A549 (cell line): ENCODE data around the gene MAPRE2. TPM values are rescaled to one million over a fixed set of nuclear protein-coding genes. Genes with fewer than 3 reads are reported as not detected.

ENCODE experiments used
- ATAC-seq, 2 experiments: fragments of 200-7000 bp in 1 of 2; fragments of >200 bp in 1 of 2; cut with Nextera tagmentation in 1 of 2; cut with Tn5 transposase in 1 of 2; 3 replicates each; pipeline versions ENCODE4 v1.8.0 to v1.9.1; 2018 to 2020; ENCODE audit warnings: mild to moderate bottlenecking in 1 of 2, moderate library complexity in 1 of 2
- CTCF ChIA-PET: fragments of 300-600 bp; sonication (Branson Sonifier 250); formaldehyde crosslinking; extraction: SDS; loops from one replicate; lab custom pipeline; 2021; ENCODE audit warnings: antibody characterized with exemption, inconsistent platforms; lab: Yijun Ruan, JAX
- POLR2A ChIA-PET: fragments of 350-600 bp; formaldehyde crosslinking; extraction: SDS; loops from one replicate; lab custom pipeline; 2021; ENCODE audit warnings: antibody characterized with exemption, inconsistent platforms; lab: Yijun Ruan, JAX
- DNase-seq, 2 experiments: peaks; one replicate each; pipeline versions ENCODE4 v3.0.0 to v3.0.0-alpha.2; 2011 to 2016; ENCODE audit warnings: low read depth in 1 of 2, low spot score in 1 of 2
- FAIRE-seq: peaks from 2 replicates; lab custom pipeline; 2011; peaks lifted over from hg19 to GRCh38; lab: Jason Lieb, UNC
- H3K27ac ChIP-seq, 2 experiments: fragments of >200 bp; sonication (Bioruptor Twin); formaldehyde crosslinking; 3 replicates each; pipeline ENCODE4 v1.5.1; 2016 to 2017
- H3K4me1 ChIP-seq: fragments of >200 bp; sonication (Bioruptor Twin); formaldehyde crosslinking; 3 replicates; pipeline ENCODE4 v1.6.1; 2016
- H3K4me2 ChIP-seq: fragments of >200 bp; sonication (Bioruptor Twin); formaldehyde crosslinking; 3 replicates; pipeline ENCODE4 v1.6.1; 2016
- H3K4me3 ChIP-seq: fragments of >200 bp; sonication (Bioruptor Twin); formaldehyde crosslinking; 3 replicates; pipeline ENCODE4 v1.5.1; 2016
- H3K9me3 ChIP-seq: fragments of >200 bp; sonication (Bioruptor Twin); formaldehyde crosslinking; 3 replicates; pipeline ENCODE4 v1.6.1; 2016
- CBX8 ChIP-seq: fragments of 200-600 bp; sonication (generic); IDR thresholded peaks from 2 replicates; pipeline ENCODE4 v1.6.1; 2016
- CEBPB ChIP-seq, 2 experiments: fragments of >200 bp in 1 of 2; sonication (Bioruptor Twin) in 1 of 2; formaldehyde crosslinking in 1 of 2; IDR thresholded peaks; 2 replicates each; pipeline ENCODE4 v1.6.1; 2012 to 2016
- CHD2 ChIP-seq: fragments of 150-350 bp; IDR thresholded peaks from 2 replicates; pipeline ENCODE4 v1.6.1; 2014; ENCODE audit warnings: low read length; ENCODE audit not compliant: partially characterized antibody
- CHD4 ChIP-seq: fragments of 200-600 bp; sonication (generic); IDR thresholded peaks from 2 replicates; pipeline ENCODE4 v1.6.1; 2016; ENCODE audit warnings: antibody characterized with exemption, mild to moderate bottlenecking, borderline replicate concordance
- EHF ChIP-seq: fragments of 250-450 bp; sonication (Bioruptor Pico); IDR thresholded peaks from 2 replicates; pipeline ENCODE4 v1.5.0; 2020; ENCODE audit warnings: mild to moderate bottlenecking
- ESRRA ChIP-seq: fragments of 150-350 bp; IDR thresholded peaks from 2 replicates; pipeline ENCODE4 v1.6.1; 2014; ENCODE audit warnings: mild to moderate bottlenecking, low read length, borderline replicate concordance
- FOSL2 ChIP-seq, 2 experiments: fragments of 450-650 bp in 1 of 2; fragments of >200 bp in 1 of 2; sonication (Bioruptor Twin) in 1 of 2; formaldehyde crosslinking; IDR thresholded peaks; 2 replicates each; pipeline versions ENCODE4 v1.5.0 to v1.6.1; 2016 to 2020; ENCODE audit warnings: mild to moderate bottlenecking in 1 of 2, moderate library complexity in 1 of 2
- GATA3 ChIP-seq: IDR thresholded peaks from 2 replicates; pipeline ENCODE4 v1.6.1; 2012; ENCODE audit warnings: borderline replicate concordance
- HDAC2 ChIP-seq: fragments of 200-600 bp; sonication (generic); IDR thresholded peaks from 2 replicates; pipeline ENCODE4 v1.6.1; 2016
- HEYL ChIP-seq: fragments of 250-450 bp; sonication (Bioruptor Pico); IDR thresholded peaks from 2 replicates; pipeline ENCODE4 v1.8.0; 2021; ENCODE audit warnings: mild to moderate bottlenecking, moderate library complexity
- HOXB13 ChIP-seq: fragments of 250-450 bp; sonication (Bioruptor Pico); IDR thresholded peaks from 2 replicates; pipeline ENCODE4 v1.5.0; 2020; ENCODE audit warnings: low read depth, mild to moderate bottlenecking, moderate library complexity
- HOXB5 ChIP-seq: fragments of 250-450 bp; sonication (Bioruptor Pico); IDR thresholded peaks from 2 replicates; pipeline ENCODE4 v1.5.0; 2020; ENCODE audit warnings: mild to moderate bottlenecking, moderate library complexity
- JUNB ChIP-seq: fragments of >200 bp; sonication (Bioruptor Twin); formaldehyde crosslinking; IDR thresholded peaks from 2 replicates; pipeline ENCODE4 v1.6.1; 2016
- NR3C1 ChIP-seq: fragments of >200 bp; sonication (Bioruptor Twin); formaldehyde crosslinking; IDR thresholded peaks from 3 replicates; pipeline ENCODE4 v1.6.1; 2017
- PHF8 ChIP-seq: fragments of 200-600 bp; sonication (generic); IDR thresholded peaks from 2 replicates; pipeline ENCODE4 v1.6.1; 2016; ENCODE audit warnings: low read depth, mild to moderate bottlenecking, antibody characterized with exemption, moderate library complexity, borderline replicate concordance
- POLR2A ChIP-seq: IDR thresholded peaks from 2 replicates; pipeline ENCODE4 v1.6.1; 2012; ENCODE audit warnings: mild to moderate bottlenecking, low read length
- RCOR1 ChIP-seq: fragments of 150-350 bp; IDR thresholded peaks from 2 replicates; pipeline ENCODE4 v1.6.1; 2014; ENCODE audit warnings: antibody characterized with exemption, low read length, low read depth
- SMC3 ChIP-seq: fragments of >200 bp; sonication (Bioruptor Twin); formaldehyde crosslinking; IDR thresholded peaks from 3 replicates; pipeline ENCODE4 v1.6.1; 2018; ENCODE audit warnings: inconsistent platforms
- ZC3H11A ChIP-seq: fragments of 450-650 bp; IDR thresholded peaks from 2 replicates; pipeline ENCODE4 v1.6.1; 2014; ENCODE audit warnings: antibody characterized with exemption, mild to moderate bottlenecking
- ZFP36 ChIP-seq: fragments of 450-650 bp; IDR thresholded peaks from 2 replicates; pipeline ENCODE4 v1.6.1; 2014; ENCODE audit warnings: borderline replicate concordance; ENCODE audit not compliant: partially characterized antibody
- ZNF302 ChIP-seq: fragments of 250-450 bp; sonication (Bioruptor Pico); IDR thresholded peaks from 2 replicates; pipeline ENCODE4 v1.9.0; 2021; ENCODE audit warnings: inconsistent platforms, mild to moderate bottlenecking, moderate library complexity
- WGBS: methylation state at CpG from one replicate; pipeline ENCODE4 v1.1.6; 2017; ENCODE audit errors: missing lambda C conversion rate; 5-methylcytosine and 5-hydroxymethylcytosine counted together
- polyA plus RNA-seq, 4 experiments: library from polyadenylated mRNA; depleted of rRNA in 3 of 4; stranded (reverse); fragments of >200 nt; fragmentation: RNase III in 1 of 4; extraction: RNeasy Plus Mini Kit Qiagen cat#74134 plus additional on column Dnase treatment in 1 of 4; gene quantifications; 2 replicates in 3 of 4; 3 replicates in 1 of 4; pipeline ENCODE4 v1.2.3, GENCODE V29; 2011 to 2017
- TF ChIP-seq, protein P1 (sequence below): fragments of 200-600 bp; sonication (generic); IDR thresholded peaks from 2 replicates; pipeline ENCODE4 v1.6.1; 2016; ENCODE audit warnings: antibody characterized with exemption, mild to moderate bottlenecking, moderate library complexity
- TF ChIP-seq, protein P2 (sequence below): fragments of 150-350 bp; IDR thresholded peaks from 2 replicates; pipeline ENCODE4 v1.6.1; 2014; ENCODE audit warnings: low read depth, mild to moderate bottlenecking, low read length
- TF ChIP-seq, protein P3 (sequence below): fragments of 250-450 bp; sonication (Bioruptor Pico); IDR thresholded peaks from 2 replicates; pipeline ENCODE4 v1.5.0; 2021; ENCODE audit warnings: mild to moderate bottlenecking, moderate library complexity, borderline replicate concordance
- TF ChIP-seq, protein P4 (sequence below): fragments of 450-650 bp; IDR thresholded peaks from 2 replicates; pipeline ENCODE4 v1.6.1; 2014; ENCODE audit warnings: antibody characterized with exemption

The MAPRE2 gene
- polyA plus RNA-seq, 2 of the 4 experiments (the other 2 are of a cell fraction): 11.4 to 59.1 TPM

DNA sequence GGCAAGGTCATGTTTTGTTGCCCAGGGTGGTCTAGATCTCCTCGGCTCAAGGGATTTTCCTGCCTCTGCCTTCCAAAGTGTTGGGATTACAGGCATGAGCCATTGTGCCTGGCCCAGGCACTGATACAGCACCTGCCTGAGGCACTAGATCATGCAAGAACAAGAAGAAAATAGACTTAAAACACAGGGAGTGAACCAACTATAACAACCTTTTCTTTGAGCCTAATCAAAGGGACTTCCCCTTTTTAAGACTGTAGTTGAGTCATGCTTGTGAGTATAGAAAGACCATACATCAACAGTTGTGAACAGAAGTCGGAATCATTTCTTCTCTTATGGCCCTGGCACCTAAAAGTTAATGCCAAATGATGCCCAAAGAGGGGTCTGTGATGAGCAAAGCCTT lies 47.9 kb upstream of the MAPRE2 start:
- 96% methylated on average over 2 of the region's 2 CpGs for WGBS
- DNase-seq (no peak), FAIRE-seq (no peak), ATAC-seq (no peak)
- POLR2A ChIA-PET: no interaction called here
- Histone ChIP-seq H3K9me3 (no peaks in the 10 kb centered on the region), H3K27ac (no peak overlapping the region), H3K4me3 (no peak overlapping the region), H3K4me1 (no peaks in the 10 kb centered on the region), H3K4me2 (no peak overlapping the region)
- TF ChIP-seq ZC3H11A (no peak), HOXB5 (CRISPR knock-in tag) (no peak), ZNF302 (CRISPR knock-in tag) (no peak), PHF8 (no peak), CHD4 (no peak), CBX8 (no peak), HDAC2 (no peak), POLR2A (no peak), EHF (CRISPR knock-in tag) (no peak), SMC3 (no peak), FOSL2 (IDR thresholded peaks at IDR 0.05) (no peak), FOSL2 (CRISPR knock-in tag; IDR thresholded peaks at IDR 0.05) (no peak), RCOR1 (no peak), ESRRA (no peak), JUNB (no peak), HOXB13 (CRISPR knock-in tag) (no peak)
- TF ChIP-seq, protein P1, sequence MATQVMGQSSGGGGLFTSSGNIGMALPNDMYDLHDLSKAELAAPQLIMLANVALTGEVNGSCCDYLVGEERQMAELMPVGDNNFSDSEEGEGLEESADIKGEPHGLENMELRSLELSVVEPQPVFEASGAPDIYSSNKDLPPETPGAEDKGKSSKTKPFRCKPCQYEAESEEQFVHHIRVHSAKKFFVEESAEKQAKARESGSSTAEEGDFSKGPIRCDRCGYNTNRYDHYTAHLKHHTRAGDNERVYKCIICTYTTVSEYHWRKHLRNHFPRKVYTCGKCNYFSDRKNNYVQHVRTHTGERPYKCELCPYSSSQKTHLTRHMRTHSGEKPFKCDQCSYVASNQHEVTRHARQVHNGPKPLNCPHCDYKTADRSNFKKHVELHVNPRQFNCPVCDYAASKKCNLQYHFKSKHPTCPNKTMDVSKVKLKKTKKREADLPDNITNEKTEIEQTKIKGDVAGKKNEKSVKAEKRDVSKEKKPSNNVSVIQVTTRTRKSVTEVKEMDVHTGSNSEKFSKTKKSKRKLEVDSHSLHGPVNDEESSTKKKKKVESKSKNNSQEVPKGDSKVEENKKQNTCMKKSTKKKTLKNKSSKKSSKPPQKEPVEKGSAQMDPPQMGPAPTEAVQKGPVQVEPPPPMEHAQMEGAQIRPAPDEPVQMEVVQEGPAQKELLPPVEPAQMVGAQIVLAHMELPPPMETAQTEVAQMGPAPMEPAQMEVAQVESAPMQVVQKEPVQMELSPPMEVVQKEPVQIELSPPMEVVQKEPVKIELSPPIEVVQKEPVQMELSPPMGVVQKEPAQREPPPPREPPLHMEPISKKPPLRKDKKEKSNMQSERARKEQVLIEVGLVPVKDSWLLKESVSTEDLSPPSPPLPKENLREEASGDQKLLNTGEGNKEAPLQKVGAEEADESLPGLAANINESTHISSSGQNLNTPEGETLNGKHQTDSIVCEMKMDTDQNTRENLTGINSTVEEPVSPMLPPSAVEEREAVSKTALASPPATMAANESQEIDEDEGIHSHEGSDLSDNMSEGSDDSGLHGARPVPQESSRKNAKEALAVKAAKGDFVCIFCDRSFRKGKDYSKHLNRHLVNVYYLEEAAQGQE: no peak
- TF ChIP-seq, protein P2, sequence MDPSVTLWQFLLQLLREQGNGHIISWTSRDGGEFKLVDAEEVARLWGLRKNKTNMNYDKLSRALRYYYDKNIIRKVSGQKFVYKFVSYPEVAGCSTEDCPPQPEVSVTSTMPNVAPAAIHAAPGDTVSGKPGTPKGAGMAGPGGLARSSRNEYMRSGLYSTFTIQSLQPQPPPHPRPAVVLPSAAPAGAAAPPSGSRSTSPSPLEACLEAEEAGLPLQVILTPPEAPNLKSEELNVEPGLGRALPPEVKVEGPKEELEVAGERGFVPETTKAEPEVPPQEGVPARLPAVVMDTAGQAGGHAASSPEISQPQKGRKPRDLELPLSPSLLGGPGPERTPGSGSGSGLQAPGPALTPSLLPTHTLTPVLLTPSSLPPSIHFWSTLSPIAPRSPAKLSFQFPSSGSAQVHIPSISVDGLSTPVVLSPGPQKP: no peak
- TF ChIP-seq, protein P3, sequence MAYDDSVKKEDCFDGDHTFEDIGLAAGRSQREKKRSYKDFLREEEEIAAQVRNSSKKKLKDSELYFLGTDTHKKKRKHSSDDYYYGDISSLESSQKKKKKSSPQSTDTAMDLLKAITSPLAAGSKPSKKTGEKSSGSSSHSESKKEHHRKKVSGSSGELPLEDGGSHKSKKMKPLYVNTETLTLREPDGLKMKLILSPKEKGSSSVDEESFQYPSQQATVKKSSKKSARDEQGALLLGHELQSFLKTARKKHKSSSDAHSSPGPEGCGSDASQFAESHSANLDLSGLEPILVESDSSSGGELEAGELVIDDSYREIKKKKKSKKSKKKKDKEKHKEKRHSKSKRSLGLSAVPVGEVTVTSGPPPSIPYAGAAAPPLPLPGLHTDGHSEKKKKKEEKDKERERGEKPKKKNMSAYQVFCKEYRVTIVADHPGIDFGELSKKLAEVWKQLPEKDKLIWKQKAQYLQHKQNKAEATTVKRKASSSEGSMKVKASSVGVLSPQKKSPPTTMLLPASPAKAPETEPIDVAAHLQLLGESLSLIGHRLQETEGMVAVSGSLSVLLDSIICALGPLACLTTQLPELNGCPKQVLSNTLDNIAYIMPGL (CRISPR knock-in tag): no peak
- CTCF ChIA-PET: interaction anchor here (0.6 to 1.4 kb wide), 4 partner anchors 14 to 152 kb away, joined by 3 to 4 read pairs (median 3); no protein-coding TSS in a partner anchor

DNA sequence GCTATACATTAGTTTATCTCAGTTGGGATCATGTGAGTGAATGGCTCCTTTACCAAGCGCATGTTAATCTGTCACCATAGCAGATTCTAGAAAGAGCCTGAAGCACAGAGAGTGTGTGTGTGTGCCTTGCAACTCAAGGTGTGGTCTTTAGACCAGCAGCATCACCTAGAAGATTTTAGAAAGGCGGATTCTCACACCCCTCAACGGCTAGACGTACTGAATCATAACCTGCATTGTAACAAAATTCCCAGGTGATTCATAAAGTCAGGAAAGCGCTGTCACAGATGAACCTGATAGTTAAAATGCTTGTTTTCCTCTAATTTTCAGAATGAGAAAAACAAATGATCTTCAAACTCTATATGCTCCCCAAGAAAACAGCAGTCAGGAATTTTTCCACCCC lies 45.5 kb upstream of the MAPRE2 start:
- Histone ChIP-seq H3K27ac (no peak overlapping the region), H3K4me1 (no peaks in the 10 kb centered on the region), H3K4me2 (no peak overlapping the region), H3K4me3 (no peak overlapping the region), H3K9me3 (no peaks in the 10 kb centered on the region)
- POLR2A ChIA-PET: no interaction called here
- CTCF ChIA-PET: interaction anchor here (1.1 kb wide), 1 partner anchor 148 kb away, joined by 3 read pairs; no protein-coding TSS in a partner anchor
- 95% methylated on average over 5 of the region's 5 CpGs for WGBS
- ATAC-seq: no peak
- DNase-seq: no peak
- TF ChIP-seq NR3C1 (no peak), JUNB (no peak), GATA3 (no peak), EHF (CRISPR knock-in tag) (no peak), ZNF302 (CRISPR knock-in tag) (no peak), HEYL (CRISPR knock-in tag) (no peak), CHD2 (no peak), ZFP36 (no peak), CEBPB (IDR thresholded peaks at IDR 0.05) (no peak)
- TF ChIP-seq, protein P4, sequence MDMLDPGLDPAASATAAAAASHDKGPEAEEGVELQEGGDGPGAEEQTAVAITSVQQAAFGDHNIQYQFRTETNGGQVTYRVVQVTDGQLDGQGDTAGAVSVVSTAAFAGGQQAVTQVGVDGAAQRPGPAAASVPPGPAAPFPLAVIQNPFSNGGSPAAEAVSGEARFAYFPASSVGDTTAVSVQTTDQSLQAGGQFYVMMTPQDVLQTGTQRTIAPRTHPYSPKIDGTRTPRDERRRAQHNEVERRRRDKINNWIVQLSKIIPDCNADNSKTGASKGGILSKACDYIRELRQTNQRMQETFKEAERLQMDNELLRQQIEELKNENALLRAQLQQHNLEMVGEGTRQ: no peak
- FAIRE-seq: no peak
